ENCODE results near the gene PPP2R5B.

PPP2R5B gene

GRCh38 chr11:64890522-64890939 is 34.0 kb upstream of the PPP2R5B start:
- no peak for DNase-seq

GRCh38 chr11:64891215-64891848 is 33.2 kb upstream of the PPP2R5B start:
- DNase-seq: no peak

- no peak for DNase-seq
Observed at GRCh38 chr11:64891880-64892279, 32.6 kb upstream of the PPP2R5B start.

GRCh38 chr11:64892411-64892831 is 32.1 kb upstream of the PPP2R5B start:
- DNase-seq: no peak

GRCh38 chr11:64892838-64893193 is 31.7 kb upstream of the PPP2R5B start:
- no peak for DNase-seq

GRCh38 chr11:64893194-64894069 is 31.1 kb upstream of the PPP2R5B start:
- DNase-seq: no peak

- no peak for DNase-seq
Observed at GRCh38 chr11:64894070-64894811, 30.2 kb upstream of the PPP2R5B start.

GRCh38 chr11:64894812-64895452 is 29.6 kb upstream of the PPP2R5B start:
- no peak for DNase-seq

GRCh38 chr11:64896448-64897022 is 28.0 kb upstream of the PPP2R5B start:
- no peak for DNase-seq

GRCh38 chr11:64897381-64898075 is 27.0 kb upstream of the PPP2R5B start:
- no peak for DNase-seq

- DNase-seq: no peak
Observed at GRCh38 chr11:64898076-64898445, 26.4 kb upstream of the PPP2R5B start.

- DNase-seq: no peak
Observed at GRCh38 chr11:64898541-64898940, 25.9 kb upstream of the PPP2R5B start.

GRCh38 chr11:64900263-64900678 is 24.2 kb upstream of the PPP2R5B start:
- DNase-seq: no peak

GRCh38 chr11:64900774-64901173 is 23.7 kb upstream of the PPP2R5B start:
- DNase-seq: no peak

GRCh38 chr11:64902102-64902900 is 22.2 kb upstream of the PPP2R5B start:
- no peak for DNase-seq

- DNase-seq: no peak
Observed at GRCh38 chr11:64903291-64903833, 21.1 kb upstream of the PPP2R5B start.

GRCh38 chr11:64905516-64906313 is 18.8 kb upstream of the PPP2R5B start:
- no peak for DNase-seq

- no peak for DNase-seq
Observed at GRCh38 chr11:64906314-64906635, 18.2 kb upstream of the PPP2R5B start.

GRCh38 chr11:64908766-64909165 is 15.7 kb upstream of the PPP2R5B start:
- no peak for DNase-seq

- no peak for DNase-seq
Observed at GRCh38 chr11:64909653-64910343, 14.7 kb upstream of the PPP2R5B start.

All from cortex of kidney (tissue), 1 donor.